Activated CD8-positive, alpha-beta memory T cell treated with anti-CD3 and anti-CD28 coated beads, Interleukin-2, amount 10 ng/mL, durations not matched to agents 7 days and 5 days (primary cell): ENCODE data around the gene TEDC1. TPM values are rescaled to one million over a fixed set of nuclear protein-coding genes. Genes with fewer than 3 reads are reported as not detected.

Experiments used
- ATAC-seq: fragments of 150-1000 bp; cut with Tn5 transposase; one replicate; pipeline ENCODE4 v1.10.0; 2021; ENCODE audit warnings: moderate library complexity
- CTCF ChIA-PET: fragments of 350-600 bp; sonication (Branson Sonifier 250); formaldehyde crosslinking; loops from one replicate; lab custom pipeline; 2021; ENCODE audit warnings: antibody characterized with exemption; lab: Charles Lee
- DNase-seq: peaks from one replicate; pipeline ENCODE4 v3.0.0-alpha.2; 2020
- H3K27ac Mint-ChIP-seq: one replicate; pipeline ENCODE4 v1.8.0; 2021; ENCODE audit warnings: mild to moderate bottlenecking, mixed read lengths
- H3K27me3 Mint-ChIP-seq: one replicate; pipeline ENCODE4 v1.8.0; 2021; ENCODE audit warnings: mixed read lengths
- H3K36me3 Mint-ChIP-seq: one replicate; pipeline ENCODE4 v1.8.0; 2021; ENCODE audit warnings: mild to moderate bottlenecking, mixed read lengths
- H3K4me1 Mint-ChIP-seq: one replicate; pipeline ENCODE4 v1.8.0; 2021; ENCODE audit warnings: mixed read lengths
- H3K4me3 Mint-ChIP-seq: one replicate; pipeline ENCODE4 v1.8.0; 2021; ENCODE audit warnings: mild to moderate bottlenecking, moderate library complexity, mixed read lengths
- H3K9me3 Mint-ChIP-seq: one replicate; pipeline ENCODE4 v1.8.0; 2022; ENCODE audit warnings: low read depth, mixed read lengths
- total RNA-seq, 2 experiments: library from RNA; stranded (reverse); gene quantifications; one replicate each; pipeline ENCODE4 v1.2.3, GENCODE V29; 2021

TEDC1 gene
- total RNA-seq, 2 experiments from 2014 or later, result 40.6 to 56.8 TPM

DNA sequence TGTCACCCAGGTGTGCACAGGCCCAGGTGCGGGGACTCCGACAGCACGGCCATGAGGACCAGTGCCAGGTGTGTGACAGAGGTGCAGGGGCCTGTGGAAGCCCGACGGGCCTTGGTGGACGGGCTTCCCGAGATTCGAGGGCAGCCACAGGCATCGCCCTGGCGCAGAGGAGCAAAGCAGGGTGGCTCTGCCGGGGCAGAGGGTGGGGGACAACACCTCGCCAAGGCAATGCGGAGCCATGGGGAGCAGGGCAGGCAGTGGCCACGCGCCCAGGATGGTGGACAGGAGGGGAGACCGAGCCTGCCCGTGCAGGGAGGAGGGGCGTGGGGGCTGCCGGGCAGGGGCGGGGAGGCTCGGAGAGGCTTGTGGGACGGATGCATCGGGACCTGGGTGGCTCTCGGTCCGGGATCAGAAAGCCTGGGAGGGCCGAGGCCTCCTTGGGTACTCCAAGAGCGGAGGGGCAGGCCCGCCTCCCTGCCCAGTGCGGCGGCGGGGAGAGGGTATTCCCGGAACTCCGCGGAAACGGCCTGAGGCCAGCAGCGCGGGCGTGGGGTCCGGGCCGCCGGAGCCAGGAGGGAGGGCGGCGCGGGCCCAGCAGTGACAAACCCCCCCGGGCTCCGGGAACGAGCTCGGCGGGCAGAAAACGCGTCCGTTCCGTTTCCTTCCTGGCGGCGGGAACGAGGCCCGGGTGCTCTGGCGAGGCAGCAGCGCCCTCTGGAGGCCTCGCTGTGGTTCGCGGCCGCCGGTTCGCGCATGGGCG is 37.0 kb downstream of the TEDC1 start:
- peak; percentile 70 for ATAC-seq
- peak; percentile 85 for DNase-seq
- Mint-ChIP-seq H3K9me3 (no peaks in the 10 kb centered on the region), H3K27ac (peak overlapping the region; percentile 52), H3K36me3 (no peaks in the 10 kb centered on the region), H3K4me3 (peak overlapping the region; percentile 61), H3K27me3 (peaks cover 23% of the 10 kb centered on the region), H3K4me1 (peaks cover 21% of the 10 kb centered on the region)
- CTCF ChIA-PET, result interaction anchor here (0.7 to 5.5 kb wide), 20 partner anchors 10 to 441 kb away, joined by 3 to 42 read pairs (median 4); partner anchors contain the start of genes BRF1 and CRIP1

- CTCF ChIA-PET, result interaction anchor here (0.7 to 5.5 kb wide), 21 partner anchors 9 to 442 kb away, joined by 3 to 42 read pairs (median 4); partner anchors contain the start of genes BRF1 and CRIP1
- peaks cover 21% of the 10 kb centered on the region for H3K4me1 Mint-ChIP-seq
These were observed 37.7 kb downstream of the TEDC1 start for GRCh38 chr14:105528586-105529318.

GRCh38 chr14:105529319-105529568 is 38.2 kb downstream of the TEDC1 start:
- Mint-ChIP-seq H3K27me3 (peaks cover 15% of the 10 kb centered on the region), H3K27ac (peak overlapping the region; percentile 87), H3K4me3 (peak overlapping the region; percentile 81), H3K9me3 (no peaks in the 10 kb centered on the region), H3K4me1 (peaks cover 21% of the 10 kb centered on the region), H3K36me3 (no peaks in the 10 kb centered on the region)
- CTCF ChIA-PET, result interaction anchor here (1.2 to 5.5 kb wide), 7 partner anchors 8 to 177 kb away, joined by 4 to 42 read pairs (median 13); no protein-coding TSS in a partner anchor
- no peak for DNase-seq
- ATAC-seq, result peak; percentile 18

More at GRCh38 chr14:105528586-105529318, 37.7 kb downstream of the TEDC1 start:
- no peaks in the 10 kb centered on the region for H3K36me3 Mint-ChIP-seq
- DNase-seq (peak; percentile 52), ATAC-seq (peak; percentile 9)
- peak overlapping the region; percentile 81 for H3K4me3 Mint-ChIP-seq
- H3K9me3 Mint-ChIP-seq, result no peaks in the 10 kb centered on the region
- H3K27me3 Mint-ChIP-seq, result peaks cover 18% of the 10 kb centered on the region
- H3K27ac Mint-ChIP-seq, result peak overlapping the region; percentile 87

DNA sequence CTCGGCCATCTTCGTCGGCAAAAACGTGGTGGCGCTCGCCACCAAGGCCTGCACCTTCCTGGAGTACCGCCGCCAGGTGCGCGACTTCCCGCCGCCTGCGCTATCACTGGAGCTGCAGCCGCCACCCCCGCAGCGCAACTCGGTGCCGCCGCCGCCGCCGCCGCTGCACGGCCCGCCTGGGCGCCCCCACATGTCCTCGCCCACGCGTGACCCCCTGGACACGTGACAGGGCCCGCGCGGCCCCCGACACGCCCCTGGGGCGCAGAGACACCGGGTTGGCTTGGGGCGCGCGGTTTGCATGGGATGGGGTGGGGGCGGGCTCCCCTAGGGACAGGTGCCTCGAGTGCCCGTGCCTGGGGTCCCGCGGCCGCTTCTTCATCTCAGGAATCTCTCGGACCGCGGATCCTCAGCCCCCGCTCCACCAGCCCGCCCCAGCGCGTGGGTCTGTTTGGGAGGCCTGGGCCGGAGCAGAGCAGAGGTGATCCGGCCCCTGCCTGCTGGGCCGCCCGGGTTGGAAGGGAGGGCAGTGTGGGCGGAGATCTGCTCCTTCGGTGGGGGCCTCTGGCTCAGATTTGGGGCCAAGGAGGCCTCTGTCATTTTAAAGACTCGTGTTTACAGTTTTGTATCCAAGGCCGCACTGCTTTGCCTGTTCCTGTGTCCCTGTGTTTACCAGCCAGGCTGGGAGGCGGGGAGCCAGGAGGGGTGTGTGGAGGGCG is 38.7 kb downstream of the TEDC1 start:
- DNase-seq (peak; percentile 74), ATAC-seq (peak; percentile 18)
- Mint-ChIP-seq H3K4me3 (peak overlapping the region; percentile 81), H3K9me3 (no peaks in the 10 kb centered on the region), H3K36me3 (no peaks in the 10 kb centered on the region), H3K4me1 (peaks cover 21% of the 10 kb centered on the region), H3K27me3 (peaks cover 10% of the 10 kb centered on the region), H3K27ac (peak overlapping the region; percentile 87)
- CTCF ChIA-PET, result interaction anchor here (1.0 to 5.5 kb wide), 9 partner anchors 8 to 178 kb away, joined by 3 to 42 read pairs (median 10); no protein-coding TSS in a partner anchor

- no peaks in the 10 kb centered on the region for H3K36me3 Mint-ChIP-seq
- ATAC-seq, result peak; percentile 34
- CTCF ChIA-PET, result interaction anchor here (1.0 to 5.5 kb wide), 5 partner anchors 41 to 164 kb away, joined by 3 to 42 read pairs (median 10); no protein-coding TSS in a partner anchor
- peaks cover 5% of the 10 kb centered on the region for H3K27me3 Mint-ChIP-seq
- peak overlapping the region; percentile 75 for H3K27ac Mint-ChIP-seq
- DNase-seq, result no peak
- H3K9me3 Mint-ChIP-seq, result no peaks in the 10 kb centered on the region
- H3K4me3 Mint-ChIP-seq, result peak overlapping the region; percentile 73
- peaks cover 21% of the 10 kb centered on the region for H3K4me1 Mint-ChIP-seq
These were observed 39.4 kb downstream of the TEDC1 start for GRCh38 chr14:105530285-105531087.

DNA sequence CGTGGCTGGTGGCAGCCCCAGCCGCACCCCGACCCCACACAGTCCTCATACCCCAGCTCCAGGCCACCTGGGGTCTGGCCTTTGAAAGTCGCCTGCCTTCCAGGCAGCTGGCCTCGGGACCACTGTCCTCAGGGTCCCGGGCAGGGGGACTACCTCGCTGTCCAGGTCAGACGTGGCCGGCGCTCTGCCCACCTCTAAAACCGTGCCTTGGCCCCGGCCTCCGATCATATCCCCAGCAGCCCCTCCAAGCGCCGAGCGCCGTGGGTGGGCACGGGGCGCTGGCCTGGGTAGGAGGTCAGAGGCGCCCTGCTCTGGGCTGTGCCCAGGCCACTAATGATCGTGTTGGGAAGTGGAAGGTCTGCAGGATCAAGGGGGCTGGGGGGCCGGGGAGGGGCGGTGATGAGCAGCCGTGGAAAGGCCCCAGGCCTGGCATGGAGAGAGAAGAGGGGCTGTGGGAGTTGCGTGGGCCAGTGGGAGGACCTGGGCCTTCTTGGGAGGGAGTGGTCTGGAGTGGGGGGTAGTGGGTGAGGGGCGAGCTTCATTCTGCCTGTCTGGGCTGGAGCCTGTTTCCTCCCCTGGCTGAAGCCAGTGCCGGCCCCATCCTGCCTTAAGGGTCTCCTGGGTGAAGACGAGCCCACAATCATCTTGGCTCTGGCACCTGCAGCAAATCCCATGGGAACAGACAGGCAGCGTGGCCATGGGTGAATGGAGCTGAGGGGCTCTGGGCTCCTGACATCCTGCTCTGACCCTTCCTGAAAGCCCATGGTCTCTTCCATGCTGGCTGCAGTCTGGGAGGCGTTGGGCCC is 40.2 kb downstream of the TEDC1 start:
- DNase-seq (no peak), ATAC-seq (no peak)
- Mint-ChIP-seq H3K27ac (no peak overlapping the region), H3K36me3 (no peaks in the 10 kb centered on the region), H3K9me3 (no peaks in the 10 kb centered on the region), H3K4me1 (peaks cover 21% of the 10 kb centered on the region), H3K27me3 (no peaks in the 10 kb centered on the region), H3K4me3 (no peak overlapping the region)
- CTCF ChIA-PET, result interaction anchor here (1.0 to 5.5 kb wide), 5 partner anchors 42 to 486 kb away, joined by 3 to 42 read pairs (median 10); no protein-coding TSS in a partner anchor

- ATAC-seq, result no peak
- Mint-ChIP-seq H3K4me3 (no peak overlapping the region), H3K27me3 (no peaks in the 10 kb centered on the region), H3K9me3 (no peaks in the 10 kb centered on the region), H3K27ac (no peak overlapping the region), H3K36me3 (no peaks in the 10 kb centered on the region), H3K4me1 (peaks cover 21% of the 10 kb centered on the region)
- CTCF ChIA-PET, result interaction anchor here (0.8 to 5.5 kb wide), 6 partner anchors 42 to 487 kb away, joined by 3 to 40 read pairs (median 5); no protein-coding TSS in a partner anchor
- no peak for DNase-seq
These were observed 41.0 kb downstream of the TEDC1 start for GRCh38 chr14:105531894-105532623.

DNA sequence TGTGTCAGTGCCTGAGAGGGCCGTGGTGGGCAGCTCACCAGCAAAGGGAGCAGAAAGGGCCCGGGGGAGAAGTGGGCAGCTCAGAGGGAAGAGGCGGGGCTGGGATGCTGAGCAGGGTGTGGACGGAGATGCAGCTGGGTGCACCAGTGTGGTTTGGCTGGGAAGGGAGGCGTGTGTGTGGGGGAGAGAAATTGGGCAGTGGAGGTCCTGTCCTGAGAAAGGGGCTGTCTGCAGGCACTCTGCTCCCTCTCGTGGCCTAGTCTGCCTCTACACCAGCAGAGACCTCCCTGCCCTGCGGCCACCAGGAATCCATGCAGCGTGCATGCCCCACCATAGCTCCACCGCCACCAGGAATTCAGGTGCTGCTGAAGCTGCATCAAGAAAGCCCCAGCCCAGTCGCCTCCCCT is 41.7 kb downstream of the TEDC1 start:
- ATAC-seq (no peak), DNase-seq (no peak)
- Mint-ChIP-seq H3K36me3 (no peaks in the 10 kb centered on the region), H3K27ac (no peak overlapping the region), H3K9me3 (no peaks in the 10 kb centered on the region), H3K4me1 (peaks cover 18% of the 10 kb centered on the region), H3K27me3 (no peaks in the 10 kb centered on the region), H3K4me3 (no peak overlapping the region)
- CTCF ChIA-PET, result interaction anchor here (0.8 to 5.5 kb wide), 6 partner anchors 43 to 257 kb away, joined by 3 to 40 read pairs (median 5); no protein-coding TSS in a partner anchor

DNA sequence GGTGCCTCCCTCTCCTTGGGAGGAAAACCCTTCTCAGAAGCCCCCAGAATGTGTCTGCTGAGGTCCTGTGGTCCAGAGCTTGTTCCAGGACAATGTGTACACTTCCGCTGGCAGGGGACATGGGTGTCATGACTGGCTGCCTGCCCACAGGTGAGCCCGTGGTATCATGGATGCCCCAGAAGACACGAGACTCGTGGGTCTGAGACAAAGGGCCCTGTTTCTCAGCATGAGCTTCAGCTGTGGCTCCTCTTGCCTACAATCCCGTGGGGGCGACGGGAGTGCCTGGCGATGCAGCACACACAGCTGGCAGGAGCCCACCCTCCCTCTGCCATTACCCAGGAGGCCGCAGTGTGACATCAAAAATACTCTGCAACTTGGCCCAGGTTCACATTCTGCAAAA is 42.3 kb downstream of the TEDC1 start:
- CTCF ChIA-PET, result interaction anchor here (1.3 to 5.5 kb wide), 3 partner anchors 44 to 53 kb away, joined by 3 to 40 read pairs (median 7); no protein-coding TSS in a partner anchor
- Mint-ChIP-seq H3K27me3 (peaks cover 1% of the 10 kb centered on the region), H3K36me3 (no peaks in the 10 kb centered on the region), H3K4me3 (no peak overlapping the region), H3K4me1 (peaks cover 18% of the 10 kb centered on the region), H3K27ac (no peak overlapping the region), H3K9me3 (no peaks in the 10 kb centered on the region)
- no peak for DNase-seq
- no peak for ATAC-seq

GRCh38 chr14:105533811-105534498 is 42.9 kb downstream of the TEDC1 start:
- Mint-ChIP-seq H3K27ac (no peak overlapping the region), H3K4me3 (no peak overlapping the region), H3K27me3 (peaks cover 6% of the 10 kb centered on the region), H3K4me1 (peaks cover 16% of the 10 kb centered on the region), H3K36me3 (no peaks in the 10 kb centered on the region), H3K9me3 (no peaks in the 10 kb centered on the region)
- ATAC-seq (no peak), DNase-seq (no peak)
- CTCF ChIA-PET, result interaction anchor here (1.3 to 2.0 kb wide), 2 partner anchors 52 to 53 kb away, joined by 3 to 7 read pairs; no protein-coding TSS in a partner anchor

DNA sequence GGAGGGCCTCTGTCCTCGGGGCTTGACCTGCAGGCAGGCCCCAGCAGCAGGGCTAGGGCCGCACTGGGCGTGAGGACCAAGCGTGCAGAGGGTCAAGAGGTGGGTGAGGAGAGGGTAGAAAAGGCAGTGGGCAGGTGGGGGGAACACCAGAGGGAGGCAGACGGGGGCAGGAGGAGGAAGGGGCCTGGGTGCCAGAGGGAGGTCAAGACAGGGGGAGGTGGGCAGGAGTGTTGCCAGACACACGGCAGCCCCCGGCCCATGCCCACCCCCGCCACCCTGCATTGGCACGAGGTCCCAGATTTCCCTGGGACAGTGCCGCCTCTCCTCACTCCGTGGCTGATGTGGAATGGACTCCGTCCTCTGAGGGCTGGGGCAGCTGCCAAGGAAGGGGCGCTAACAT is 43.5 kb downstream of the TEDC1 start:
- CTCF ChIA-PET, result no interaction called here
- no peak for ATAC-seq
- peaks cover 12% of the 10 kb centered on the region for H3K4me1 Mint-ChIP-seq
- no peak overlapping the region for H3K27ac Mint-ChIP-seq
- H3K4me3 Mint-ChIP-seq, result no peak overlapping the region
- H3K9me3 Mint-ChIP-seq, result no peaks in the 10 kb centered on the region
- H3K27me3 Mint-ChIP-seq, result peaks cover 6% of the 10 kb centered on the region
- DNase-seq, result no peak
- H3K36me3 Mint-ChIP-seq, result no peaks in the 10 kb centered on the region
